ENCODE results near the gene SPOCK1. TPM values are rescaled to one million over a fixed set of nuclear protein-coding genes. Genes with fewer than 3 reads are reported as not detected.

SPOCK1 gene
- total and polyA plus RNA-seq, 2 donors (not counting 3 experiments of a cell fraction or from before 2014, with no cell fraction given), result 144 to 280 TPM

DNA sequence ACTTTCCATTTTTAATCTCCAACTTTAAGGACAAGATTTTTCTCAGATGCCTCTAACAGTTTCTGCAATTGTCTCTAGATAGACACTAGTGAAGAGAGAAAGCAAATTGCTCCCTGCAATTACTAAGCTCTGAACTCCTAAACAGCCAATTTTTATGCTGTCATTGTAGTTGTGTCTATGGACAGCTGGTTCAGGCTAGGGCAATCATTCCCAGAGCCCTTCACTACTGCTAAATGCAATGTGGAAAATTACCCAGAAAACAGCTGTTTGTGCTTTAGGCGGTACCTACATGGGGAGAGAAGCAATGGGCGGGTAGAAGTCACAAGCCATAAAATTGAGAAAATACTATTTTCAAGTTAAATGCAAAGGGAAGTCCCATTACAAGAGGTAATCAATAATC lies 211.6 kb downstream of the SPOCK1 start:
- Histone ChIP-seq H3K4me1 (ENCODE audit: control insufficient read depth, extremely low read depth, insufficient read depth, low read length) (no peaks in the 10 kb centered on the region), H3K9me1 (replicated peaks; ENCODE audit: control insufficient read depth, extremely low read depth, insufficient read depth, low read length) (no peaks in the 10 kb centered on the region), H3K27ac (ENCODE audit: insufficient read depth, low read depth, low read length) (no peak overlapping the region), H3K79me2 (ENCODE audit: control insufficient read depth, insufficient read depth, low read length) (peaks cover 40% of the 10 kb centered on the region), H3K9ac (replicated peaks; ENCODE audit: extremely low read depth, insufficient read depth, low read length) (no peak overlapping the region), H3K36me3 (ENCODE audit: control insufficient read depth in 2 of 2, extremely low read depth in 1 of 2, insufficient read depth in 2 of 2, low read length in 2 of 2) (no peaks in the 10 kb centered on the region), H3K27me3 (ENCODE audit: control insufficient read depth in 2 of 2, insufficient read depth in 2 of 2, low read length in 2 of 2) (no peaks in the 10 kb centered on the region), H2AFZ (ENCODE audit: low read depth, low read length) (no peak overlapping the region), H4K20me1 (replicated peaks; ENCODE audit: control insufficient read depth, extremely low read depth, insufficient read depth, low read length) (no peaks in the 10 kb centered on the region), H3K9me3 (replicated peaks; ENCODE audit: control insufficient read depth, insufficient read depth, low read length) (no peaks in the 10 kb centered on the region), H3K4me3 (replicated peaks in 1 of 3; ENCODE audit: insufficient read depth in 1 of 3, low read depth in 1 of 3, low read length in 3 of 3) (no peak overlapping the region), H3K4me2 (ENCODE audit: insufficient read depth, low read length) (no peak overlapping the region)
- no peak for TF ChIP-seq EZH2 (IDR thresholded peaks at IDR 0.05; ENCODE audit: borderline replicate concordance, low read depth, low read length, severe bottlenecking)
- no peak for TF ChIP-seq MYC (IDR thresholded peaks at IDR 0.05; ENCODE audit: low read depth, low read length)
- TF ChIP-seq FOS (IDR thresholded peaks at IDR 0.05; ENCODE audit: borderline replicate concordance, insufficient read depth, low read length), result no peak
- no peak for TF ChIP-seq GATA2 (IDR thresholded peaks at IDR 0.05; ENCODE audit: insufficient read depth, insufficient read length, low read depth, low read length)
- no peak for TF ChIP-seq CTCF (IDR thresholded peaks at IDR 0.05; ENCODE audit: extremely low read depth in 1 of 2, insufficient read depth in 1 of 2, low read depth in 1 of 2, low read length in 2 of 2)
- TF ChIP-seq MAX (IDR thresholded peaks at IDR 0.05; ENCODE audit: insufficient read depth, insufficient read length), result no peak
- no peak for TF ChIP-seq JUN (IDR thresholded peaks at IDR 0.05; ENCODE audit: borderline replicate concordance, insufficient read depth, insufficient read length, low read depth)
- TF ChIP-seq POLR2A (IDR thresholded peaks at IDR 0.05; ENCODE audit: low read depth, low read length), result no peak
- TF ChIP-seq POLR2AphosphoS5 (IDR thresholded peaks at IDR 0.05; ENCODE audit: insufficient read depth, low read depth, low read length), result no peak
- FAIRE-seq, result no peak
- no peak for DNase-seq (ENCODE audit: low read depth, low spot score)
- BruUV-seq (replicated peaks), result no TSS peak
- dilution Hi-C loops (cut with MboI; ENCODE audit: extremely low pct_ligation_motif_present, low sequenced_read_pairs), result no loop called here
- CTCF ChIA-PET, result no interaction called here
- intact Hi-C loops (cut with micrococcal nuclease), result no loop called here
- POLR2A ChIA-PET, result no interaction called here

All from endothelial cell of umbilical vein (primary cell).